Stimulated activated CD8-positive, alpha-beta memory T cell treated with anti-CD3 and anti-CD28 coated beads, Interleukin-7, amount 100 ng/mL, for 4 hours (primary cell): ENCODE data around the gene ADCK2.
"Not testable (repeated sequence)": the region's sequence is repeated elsewhere in the genome, so short reads cannot be mapped to it uniquely, and the experiment has no call there.

ENCODE experiments used
- DNase-seq, 2 donors: peaks; one replicate each; pipeline ENCODE4 v3.0.0-alpha.2; 2020; ENCODE audit warnings: low read depth in 2 of 2

ADCK2 gene

DNA sequence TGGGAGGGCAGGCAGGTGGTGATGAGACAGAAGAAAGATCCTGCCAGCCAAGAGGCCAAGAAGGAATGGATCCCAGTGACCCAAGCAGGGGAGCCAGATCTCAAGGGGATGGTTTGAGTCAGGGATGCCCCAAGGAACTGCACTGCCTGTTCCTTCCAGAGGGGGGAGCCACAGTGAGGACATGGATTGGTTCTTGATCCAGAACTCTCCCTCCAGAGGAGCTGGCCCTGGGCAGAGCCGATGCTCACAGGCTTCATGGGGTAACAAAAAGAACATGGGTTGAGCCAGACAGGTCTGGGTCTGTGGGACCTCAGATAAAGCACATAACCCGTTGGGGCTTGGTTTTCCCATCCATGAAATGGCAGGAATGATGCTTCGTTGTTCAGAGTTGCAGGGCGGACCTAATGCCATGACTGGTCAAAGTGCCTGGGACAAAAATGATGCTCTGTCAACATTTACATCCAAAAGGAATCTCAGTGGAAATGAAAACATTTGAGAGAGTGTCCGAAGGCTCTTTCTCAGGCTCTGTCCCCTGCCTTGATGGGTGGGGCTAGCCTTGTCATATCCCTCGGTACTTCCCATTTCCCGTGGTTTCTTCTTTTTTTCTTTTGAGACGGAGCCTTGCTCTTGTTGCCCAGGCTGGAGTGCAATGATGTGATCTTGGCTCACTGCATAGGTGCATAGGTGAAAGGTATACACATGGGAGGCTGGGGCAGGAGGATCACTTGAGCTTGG lies 27.4 kb upstream of the ADCK2 start:
- DNase-seq: no peak

- DNase-seq: peak in 1 of 2 donors; percentile 6
Observed at GRCh38 chr7:140646931-140647647, 25.7 kb upstream of the ADCK2 start.

GRCh38 chr7:140649556-140650205 lies 23.1 kb upstream of the ADCK2 start:
- no peak for DNase-seq

DNA sequence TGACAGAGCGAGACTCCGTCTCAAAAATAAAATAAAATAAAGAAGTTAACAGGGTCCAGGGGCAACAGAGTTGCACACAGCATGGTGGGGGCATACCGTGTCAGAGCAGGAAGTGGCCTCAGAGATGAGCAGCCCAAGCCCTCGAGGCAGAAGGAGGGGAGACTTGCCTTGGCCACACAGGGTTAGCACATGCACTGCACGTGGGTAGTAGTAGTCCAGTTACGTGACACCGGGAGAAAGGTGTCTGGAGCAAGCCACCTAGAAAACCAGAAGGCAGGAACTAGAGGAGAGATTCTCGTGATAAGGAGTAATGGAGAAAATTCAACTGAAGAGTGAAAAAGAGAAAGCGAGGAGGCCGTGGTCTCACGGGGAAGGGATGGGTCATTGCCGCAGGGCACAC lies 22.4 kb upstream of the ADCK2 start:
- no peak for DNase-seq

GRCh38 chr7:140653319-140654108 lies 19.2 kb upstream of the ADCK2 start:
- peak in 1 of 2 donors; percentile 3 for DNase-seq

- no peak for DNase-seq
Observed at GRCh38 chr7:140654109-140654387, 18.7 kb upstream of the ADCK2 start.

GRCh38 chr7:140654661-140655060 lies 18.1 kb upstream of the ADCK2 start:
- no peak for DNase-seq

DNA sequence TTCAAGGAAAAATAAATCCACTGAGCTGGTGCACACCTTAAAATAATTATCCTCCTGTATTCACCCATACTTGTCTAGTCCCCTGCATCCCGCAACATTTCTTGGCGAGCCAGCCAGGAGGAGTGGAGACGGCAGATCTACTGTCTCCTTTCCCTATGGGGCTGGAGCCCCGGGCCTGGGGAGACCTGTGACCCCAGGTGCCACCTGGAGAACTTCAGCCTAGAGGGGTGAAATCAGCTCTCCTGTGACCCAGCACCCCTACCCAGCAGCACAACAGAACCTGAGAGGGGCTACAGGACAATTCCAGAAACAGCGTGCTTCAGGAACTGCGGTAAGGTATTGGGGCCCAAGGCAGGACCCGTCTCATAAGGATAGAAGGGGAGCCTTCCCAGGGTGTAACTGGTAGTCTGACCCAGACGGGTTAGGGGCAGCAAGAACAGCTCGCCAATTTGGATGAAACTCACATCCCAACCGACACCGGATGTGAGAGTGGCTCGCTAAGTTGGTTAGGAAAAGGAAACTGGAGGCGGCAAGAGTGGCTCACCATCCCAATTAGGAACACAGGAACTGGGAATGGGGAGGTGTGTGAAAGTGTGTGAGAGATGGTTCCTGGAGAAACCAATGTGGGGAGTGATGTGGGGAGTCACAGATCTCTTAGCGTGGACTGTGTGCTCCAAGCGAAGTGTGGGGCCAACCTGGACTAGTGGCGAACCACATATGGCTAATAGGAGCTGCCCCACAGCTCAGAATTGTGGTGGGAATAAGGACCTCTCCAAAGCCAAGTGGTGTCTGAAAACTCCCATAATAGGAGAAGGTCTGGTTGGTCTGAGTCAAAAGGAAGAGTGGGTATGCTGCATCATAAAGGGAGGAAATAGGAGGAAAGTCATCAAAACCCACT lies 17.0 kb upstream of the ADCK2 start:
- DNase-seq: no peak

- DNase-seq: peak; percentile 15 to 17
Observed at GRCh38 chr7:140656548-140657515, 15.9 kb upstream of the ADCK2 start.

GRCh38 chr7:140657891-140658290 lies 14.9 kb upstream of the ADCK2 start:
- DNase-seq: no peak

DNA sequence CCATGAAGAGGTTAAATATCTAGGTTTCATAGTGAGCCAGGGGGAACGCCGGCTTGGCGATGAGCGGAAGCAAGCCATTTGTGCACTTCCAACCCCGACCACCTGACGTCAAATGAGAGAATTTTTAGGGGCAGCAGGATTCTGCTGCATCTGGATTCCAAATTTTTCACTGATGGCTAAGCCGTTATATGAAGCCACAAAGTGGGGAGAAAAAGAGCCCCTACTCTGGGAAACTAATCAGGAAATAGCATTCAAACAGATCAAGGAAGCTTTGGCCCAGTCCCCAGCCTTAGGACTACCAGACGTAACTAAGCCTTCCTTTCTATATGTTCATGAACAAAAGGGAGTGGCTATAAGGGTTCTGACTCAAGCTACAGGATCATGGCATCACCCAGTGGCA lies 12.9 kb upstream of the ADCK2 start:
- DNase-seq: no peak

GRCh38 chr7:140661124-140661523 lies 11.6 kb upstream of the ADCK2 start:
- no peak for DNase-seq

GRCh38 chr7:140662938-140663337 lies 9.8 kb upstream of the ADCK2 start:
- DNase-seq: not testable (repeated sequence)

GRCh38 chr7:140667476-140667875 lies 5.3 kb upstream of the ADCK2 start:
- no peak for DNase-seq

- DNase-seq: no peak
Observed at GRCh38 chr7:140668641-140669040, 4.1 kb upstream of the ADCK2 start.

GRCh38 chr7:140669352-140669751 lies 3.4 kb upstream of the ADCK2 start:
- DNase-seq: no peak

GRCh38 chr7:140669862-140670261 lies 2.9 kb upstream of the ADCK2 start:
- DNase-seq: not testable (repeated sequence)

- no peak for DNase-seq
Observed at GRCh38 chr7:140670343-140670935, 2.3 kb upstream of the ADCK2 start.

- DNase-seq: no peak
Observed at GRCh38 chr7:140671966-140672365, 779 bp upstream of the ADCK2 start.
